Smooth muscle cell (in vitro differentiated cells): ENCODE results near the gene TGFBR3L. TPM values are rescaled to one million over a fixed set of nuclear protein-coding genes. Genes with fewer than 3 reads are reported as not detected.

Experiments used
- DNase-seq: peaks from one replicate; lab custom pipeline; 2025; ENCODE audit not compliant: unreplicated experiment; lab: John Stamatoyannopoulos, UW
- H2AFZ ChIP-seq: fragments of 200-600 bp; sonication (generic); 2 replicates; pipeline ENCODE4 v1.6.0; 2016; ENCODE audit warnings: antibody characterized with exemption, low read depth, mild to moderate bottlenecking
- H3F3A ChIP-seq: fragments of 200-600 bp; sonication (generic); 2 replicates; pipeline ENCODE4 v1.6.0; 2017; ENCODE audit warnings: antibody characterized with exemption, low read depth
- H3K27ac ChIP-seq: fragments of 200-600 bp; sonication (generic); 2 replicates; pipeline ENCODE4 v1.5.1; 2016; ENCODE audit warnings: low read depth, mild to moderate bottlenecking
- H3K27me3 ChIP-seq: fragments of 200-600 bp; sonication (generic); 2 replicates; pipeline ENCODE4 v1.6.1; 2016; ENCODE audit warnings: low read depth, mild to moderate bottlenecking
- H3K36me3 ChIP-seq: fragments of 200-600 bp; sonication (generic); 2 replicates; pipeline ENCODE4 v1.5.1; 2016; ENCODE audit warnings: low read depth
- H3K4me1 ChIP-seq: fragments of 200-600 bp; sonication (generic); 2 replicates; pipeline ENCODE4 v1.5.1; 2016; ENCODE audit warnings: low read depth
- H3K4me2 ChIP-seq: fragments of 200-600 bp; sonication (generic); 2 replicates; pipeline ENCODE4 v1.6.0; 2016; ENCODE audit warnings: mild to moderate bottlenecking
- H3K4me3 ChIP-seq: fragments of 200-600 bp; sonication (generic); 2 replicates; pipeline ENCODE4 v1.5.1; 2016; ENCODE audit warnings: mild to moderate bottlenecking
- H3K79me2 ChIP-seq: fragments of 200-600 bp; sonication (generic); 2 replicates; pipeline ENCODE4 v1.6.0; 2016; ENCODE audit warnings: low read depth, mild to moderate bottlenecking
- H3K9ac ChIP-seq: fragments of 200-600 bp; sonication (generic); 2 replicates; pipeline ENCODE4 v1.6.0; 2016; ENCODE audit warnings: low read depth
- H3K9me3 ChIP-seq: fragments of 200-600 bp; sonication (generic); replicated peaks from 2 replicates; pipeline ENCODE4 v1.5.1; 2016; ENCODE audit warnings: low read depth
- H4K20me1 ChIP-seq: fragments of 200-600 bp; sonication (generic); 2 replicates; pipeline ENCODE4 v1.6.0; 2016; ENCODE audit warnings: low read depth
- CTCF ChIP-seq: fragments of 200-600 bp; sonication (generic); IDR thresholded peaks from 2 replicates; pipeline ENCODE4 v1.5.1; 2017; ENCODE audit warnings: borderline replicate concordance, mild to moderate bottlenecking, antibody characterized with exemption; ENCODE audit not compliant: insufficient read depth, poor library complexity, severe bottlenecking
- WGBS: methylation state at CpG from one replicate; pipeline ENCODE4 v1.1.7; 2016; ENCODE audit warnings: low lambda C conversion rate; 5-methylcytosine and 5-hydroxymethylcytosine counted together
- polyA plus RNA-seq: library from polyadenylated mRNA; unstranded; fragments of >200 nt; fragmentation: Nextera tagmentation; extraction: Ambion mirVana; gene quantifications from 2 replicates; pipeline ENCODE4 v1.2.1, GENCODE V29; 2016
- total RNA-seq: library from RNA; depleted of rRNA; stranded (reverse); fragments of >200 nt; gene quantifications from 2 replicates; pipeline ENCODE4 v1.2.3, GENCODE V29; 2014

TGFBR3L gene
- total and polyA plus RNA-seq, 2 experiments from 2014 or later = 20.7 to 46.6 TPM

GRCh38 chr19:7943444-7944176, 29.0 kb downstream of the TGFBR3L start, which contains the start of gene TIMM44:
Gene TIMM44 (minus strand): TSS chr19:7943666. CDS start chr19:7943651, 15 bp downstream.
- peak within 1 kb of the TSS; percentile 57 for H2AFZ ChIP-seq
- H3K9me3 ChIP-seq = no peaks in the 10 kb centered on the region
- H3K79me2 ChIP-seq = peaks cover 26% of the 10 kb centered on the region
- peak within 1 kb of the TSS; percentile 89 for H3K27ac ChIP-seq
- no peaks in the 10 kb centered on the region for H3F3A ChIP-seq
- H3K4me2 ChIP-seq = peak within 1 kb of the TSS; percentile 95
- H3K4me3 ChIP-seq = peak within 1 kb of the TSS; percentile 75
- WGBS = 1% methylated on average over 52 of the region's 56 CpGs
- peaks cover 5% of the 10 kb centered on the region for H3K4me1 ChIP-seq
- no peaks in the 10 kb centered on the region for H3K36me3 ChIP-seq
- H3K9ac ChIP-seq = peak within 1 kb of the TSS; percentile 97
- no peaks in the 10 kb centered on the region for H3K27me3 ChIP-seq
- H4K20me1 ChIP-seq = peaks cover 5% of the 10 kb centered on the region
- no peak for TF ChIP-seq CTCF
- DNase-seq = peak; percentile 93

- H2AFZ ChIP-seq = no peak overlapping the region
- H3K9ac ChIP-seq = peak overlapping the region; percentile 73
These were observed 29.6 kb downstream of the TGFBR3L start for GRCh38 chr19:7944177-7944761.

GRCh38 chr19:7947939-7948338, 33.3 kb downstream of the TGFBR3L start:
- H4K20me1 ChIP-seq = peaks cover 5% of the 10 kb centered on the region
- no peak for DNase-seq
- 87% methylated on average over 4 of the region's 4 CpGs for WGBS

More at GRCh38 chr19:7944177-7944761, 29.6 kb downstream of the TGFBR3L start:
- TF ChIP-seq CTCF = peak; percentile 93
- no peaks in the 10 kb centered on the region for H3F3A ChIP-seq
- WGBS = 31% methylated on average over 18 of the region's 18 CpGs
- peak; percentile 70 for DNase-seq
- H4K20me1 ChIP-seq = peaks cover 5% of the 10 kb centered on the region
- no peaks in the 10 kb centered on the region for H3K27me3 ChIP-seq
- H3K9me3 ChIP-seq = no peaks in the 10 kb centered on the region
- peak overlapping the region; percentile 94 for H3K4me2 ChIP-seq
- no peaks in the 10 kb centered on the region for H3K36me3 ChIP-seq
- H3K4me1 ChIP-seq = peaks cover 5% of the 10 kb centered on the region
- peaks cover 26% of the 10 kb centered on the region for H3K79me2 ChIP-seq
- peak overlapping the region; percentile 86 for H3K27ac ChIP-seq
- peak overlapping the region; percentile 70 for H3K4me3 ChIP-seq

More at GRCh38 chr19:7947939-7948338, 33.3 kb downstream of the TGFBR3L start:
- Histone ChIP-seq H3F3A (no peaks in the 10 kb centered on the region), H3K27me3 (no peaks in the 10 kb centered on the region), H3K4me3 (no peak overlapping the region), H3K36me3 (no peaks in the 10 kb centered on the region), H3K27ac (no peak overlapping the region), H2AFZ (no peak overlapping the region), H3K9me3 (no peaks in the 10 kb centered on the region), H3K9ac (no peak overlapping the region), H3K79me2 (peaks cover 2% of the 10 kb centered on the region), H3K4me2 (no peak overlapping the region), H3K4me1 (no peaks in the 10 kb centered on the region)
- no peak for TF ChIP-seq CTCF
